Stimulated activated CD8-positive, alpha-beta memory T cell treated with anti-CD3 and anti-CD28 coated beads, Interleukin-12 subunit alpha, Interleukin-12 subunit beta, amount 100 ng/mL, for 24 hours (primary cell): Measurements from ENCODE around the gene NDFIP1.
"Not testable (repeated sequence)": the region's sequence is repeated elsewhere in the genome, so short reads cannot be mapped to it uniquely, and the experiment has no call there.

ENCODE experiments used
- DNase-seq: peaks from one replicate; pipeline ENCODE4 v3.0.0-alpha.2; 2020; ENCODE audit errors: extremely low read depth

The NDFIP1 gene

GRCh38 chr5:142154449-142154841 is 45.9 kb downstream of the NDFIP1 start:
- not testable (repeated sequence) for DNase-seq

DNA sequence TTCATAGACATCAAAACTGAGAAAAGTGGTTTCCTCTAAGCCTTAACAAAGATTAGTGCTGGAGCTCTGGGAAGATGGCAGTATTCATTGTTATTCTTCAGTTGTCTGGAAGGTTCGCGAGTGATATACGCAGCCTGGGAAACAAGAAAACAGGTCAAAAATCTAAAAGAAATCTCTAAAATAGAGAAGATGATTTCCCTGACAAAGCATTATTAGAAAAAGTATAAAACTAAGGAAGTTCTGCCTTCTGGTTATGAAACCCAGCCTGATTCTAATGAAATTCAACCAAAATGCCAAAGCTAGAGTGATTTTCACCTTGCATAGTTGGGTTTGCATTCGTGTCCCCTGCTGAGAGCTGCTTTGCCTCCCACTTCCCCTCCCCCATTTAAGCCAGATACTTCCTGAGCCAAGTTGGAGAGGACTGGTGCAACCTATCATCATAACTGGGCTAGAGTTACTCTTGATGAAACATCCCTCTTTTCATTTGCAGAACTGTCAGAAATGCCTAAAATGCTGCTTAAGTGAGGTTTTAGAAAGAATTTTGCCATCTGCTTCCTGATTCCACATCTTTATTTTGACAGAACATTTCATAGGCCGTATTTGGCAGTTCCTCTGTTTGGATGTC is 48.4 kb downstream of the NDFIP1 start:
- DNase-seq = no peak

DNA sequence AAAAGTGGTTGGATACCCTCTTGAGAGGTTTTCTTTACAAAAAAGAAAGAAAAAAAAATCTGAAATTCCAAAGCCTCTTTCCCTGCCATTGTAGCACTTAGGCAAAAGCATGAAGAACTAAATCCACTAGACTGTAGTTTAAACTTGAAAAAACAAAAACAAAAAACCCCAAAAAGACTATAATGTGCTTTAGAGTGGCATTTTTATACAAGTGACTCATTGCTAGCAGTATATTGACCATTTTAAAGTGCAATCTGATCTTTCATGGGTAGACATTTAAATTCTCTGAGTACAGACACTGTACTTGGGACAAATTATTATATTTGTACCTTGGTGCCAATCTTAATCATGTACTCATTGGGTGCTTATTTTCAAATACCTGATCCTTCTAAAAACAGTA is 50.8 kb downstream of the NDFIP1 start:
- no peak for DNase-seq

GRCh38 chr5:142164315-142164714 is 55.7 kb downstream of the NDFIP1 start:
- DNase-seq = no peak

DNA sequence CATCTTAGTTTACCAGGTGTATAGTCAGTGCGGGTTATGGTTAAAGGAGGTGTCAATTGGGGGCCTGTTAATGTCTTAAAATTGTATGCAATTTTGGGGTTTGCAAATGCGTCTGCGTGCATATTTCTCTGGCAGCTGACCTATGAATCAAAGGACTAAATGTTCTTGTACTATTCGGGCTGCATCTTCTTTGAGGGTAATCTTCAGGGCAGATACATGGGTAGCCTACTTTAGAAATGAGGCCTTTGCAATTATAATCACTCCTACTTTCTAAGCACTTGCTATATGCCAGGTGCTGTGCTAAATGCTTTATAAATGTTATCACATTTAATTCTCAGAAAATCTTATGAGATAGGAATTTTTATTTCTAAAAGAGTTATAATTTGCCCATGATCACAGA is 58.2 kb downstream of the NDFIP1 start:
- DNase-seq = no peak

- no peak for DNase-seq
Observed at GRCh38 chr5:142167458-142167857, 58.9 kb downstream of the NDFIP1 start.

DNA sequence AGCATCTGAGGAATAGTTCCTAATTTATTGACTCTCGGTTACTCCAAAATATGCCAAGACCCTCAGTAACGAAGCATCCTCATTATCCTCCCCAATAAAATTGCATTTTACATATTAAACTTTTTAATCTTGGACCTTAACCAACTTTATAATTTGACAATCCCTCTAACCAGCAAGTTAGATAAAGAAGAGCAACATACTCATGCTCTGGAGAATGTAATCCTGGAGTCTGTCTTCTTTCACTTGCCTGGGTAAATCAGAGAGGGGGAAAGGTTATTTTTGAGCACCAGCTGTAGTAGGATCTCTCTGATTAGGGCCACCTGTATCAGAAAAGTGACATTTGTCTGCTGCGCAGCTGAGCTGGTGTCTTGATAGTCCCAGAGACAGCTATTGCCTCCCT is 59.8 kb downstream of the NDFIP1 start:
- DNase-seq = no peak

DNA sequence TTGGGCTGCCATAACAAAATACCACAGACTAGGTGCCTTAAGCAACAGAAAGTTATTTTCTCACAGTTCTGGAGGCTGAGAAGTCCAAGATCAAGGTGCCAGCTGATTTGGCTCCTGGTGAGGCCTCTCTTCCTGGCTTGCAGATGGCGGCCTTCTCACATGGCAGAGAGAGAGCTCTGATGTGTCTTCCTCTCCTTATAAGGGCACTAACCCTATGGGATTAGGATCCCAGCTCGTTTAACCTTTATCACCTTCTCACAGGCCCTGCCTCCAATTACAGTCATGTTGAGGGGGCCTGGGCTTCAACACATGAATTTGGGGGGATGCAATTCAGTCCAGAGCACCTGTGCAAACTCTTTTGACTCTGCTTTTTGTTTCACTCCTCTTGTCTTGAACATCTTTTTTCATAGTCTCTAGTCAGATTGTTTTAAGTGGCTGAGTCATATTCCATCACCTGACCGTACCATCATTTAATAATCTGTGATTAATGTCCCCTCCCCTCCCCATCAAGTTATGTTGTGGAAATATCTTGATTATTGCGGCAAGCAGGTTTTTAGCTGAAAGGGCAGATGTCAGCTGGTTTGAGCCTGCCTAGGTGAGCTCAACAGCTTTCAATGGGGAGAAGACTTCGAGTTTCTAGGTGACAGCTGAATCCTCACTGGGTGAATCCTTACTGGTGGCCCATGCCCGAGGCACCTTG is 61.8 kb downstream of the NDFIP1 start:
- DNase-seq = no peak

- no peak for DNase-seq
Observed at GRCh38 chr5:142171270-142171669, 62.7 kb downstream of the NDFIP1 start.

GRCh38 chr5:142175039-142175438 is 66.5 kb downstream of the NDFIP1 start:
- DNase-seq = no peak

- no peak for DNase-seq
Observed at GRCh38 chr5:142175461-142176142, 67.0 kb downstream of the NDFIP1 start.

GRCh38 chr5:142176255-142176654 is 67.7 kb downstream of the NDFIP1 start:
- no peak for DNase-seq

DNA sequence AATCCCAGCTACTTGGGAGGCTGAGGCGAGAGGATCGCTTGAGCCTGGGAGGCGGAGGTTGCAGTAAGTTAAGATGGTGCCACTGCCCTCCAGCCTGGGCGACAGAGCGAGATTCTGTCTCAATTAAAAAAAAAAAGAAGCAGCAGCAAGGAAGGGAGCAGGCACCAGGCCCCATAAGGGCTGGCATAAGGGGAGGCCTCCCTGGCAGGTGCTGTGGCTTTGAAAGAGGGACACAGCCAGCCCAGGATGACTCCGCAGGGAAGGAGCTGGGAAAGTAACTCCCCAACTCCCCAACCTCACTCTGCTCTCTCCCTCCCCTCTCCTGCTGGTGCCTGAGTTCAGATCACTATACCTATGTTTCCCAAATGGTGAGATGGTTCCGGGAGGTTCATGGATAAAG is 70.1 kb downstream of the NDFIP1 start:
- no peak for DNase-seq

GRCh38 chr5:142179776-142180387 is 71.3 kb downstream of the NDFIP1 start:
- DNase-seq = no peak

GRCh38 chr5:142181096-142181495 is 72.5 kb downstream of the NDFIP1 start:
- DNase-seq = no peak

DNA sequence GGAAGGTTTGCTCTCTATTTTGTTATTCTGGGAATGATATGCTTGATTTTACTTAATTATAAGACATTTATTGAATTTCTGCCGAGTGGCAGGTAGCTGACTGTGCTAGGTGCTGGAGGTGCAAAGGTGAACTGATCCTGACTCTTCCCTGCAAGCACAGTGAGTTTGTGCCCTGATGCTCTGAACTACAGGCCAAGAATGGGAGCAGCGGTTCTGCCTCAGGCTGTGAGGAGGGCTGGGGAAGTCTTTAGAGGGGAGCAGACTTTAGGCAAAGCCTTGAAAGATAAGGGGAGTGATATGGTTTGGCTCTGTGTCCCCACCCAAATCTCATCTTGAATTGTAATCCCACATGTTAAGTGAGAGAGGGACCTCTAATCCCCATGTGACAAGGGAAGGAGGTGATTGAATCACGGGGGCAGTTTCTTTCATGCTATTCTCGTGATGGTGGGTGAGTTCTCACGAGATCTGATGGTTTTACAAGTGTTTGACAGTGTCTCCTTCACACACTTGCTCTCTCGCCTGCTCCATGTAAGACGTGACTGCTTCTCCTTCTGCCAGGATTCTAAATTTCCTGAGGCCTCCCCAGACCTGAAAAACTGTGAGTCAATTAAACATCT is 73.1 kb downstream of the NDFIP1 start:
- DNase-seq = no peak

DNA sequence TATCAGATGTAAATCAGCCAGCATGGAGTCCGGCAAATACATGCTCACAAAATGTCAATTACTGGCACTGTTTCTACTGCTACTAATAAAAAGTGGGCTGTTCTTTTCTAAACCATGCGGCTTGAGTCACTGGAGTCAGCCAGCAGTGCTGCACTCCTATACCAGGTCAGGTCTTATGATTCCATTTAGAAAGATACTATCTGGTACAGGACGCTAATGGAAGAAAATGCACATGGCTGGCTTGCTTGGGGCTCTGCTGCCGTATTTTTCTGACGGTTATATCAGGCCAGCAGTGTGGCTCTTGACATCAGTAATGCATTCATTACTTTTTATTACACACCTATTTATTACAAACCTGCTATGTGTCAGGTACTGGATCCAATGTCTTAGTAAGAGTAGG is 74.3 kb downstream of the NDFIP1 start:
- DNase-seq = no peak

DNA sequence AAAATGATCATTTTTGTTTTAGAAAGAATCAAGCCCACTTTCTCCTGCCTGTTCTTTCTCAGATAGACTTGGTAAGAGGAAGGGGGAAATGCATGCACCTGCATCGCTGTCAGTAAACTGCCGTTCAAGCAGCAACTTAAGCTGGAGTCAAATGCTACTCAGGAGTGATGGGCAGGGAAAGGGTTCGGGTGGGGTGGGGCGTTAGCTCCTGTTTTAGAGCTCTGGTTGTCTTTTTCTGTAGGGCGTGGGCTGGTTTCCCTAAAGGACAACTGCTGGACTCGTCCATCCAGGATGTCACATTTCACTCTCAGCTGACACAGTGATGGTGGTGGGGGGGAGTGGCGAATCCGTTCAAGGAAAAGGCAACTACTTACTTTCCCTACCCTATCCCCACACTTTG is 75.0 kb downstream of the NDFIP1 start:
- DNase-seq = no peak

GRCh38 chr5:142184988-142185387 is 76.4 kb downstream of the NDFIP1 start:
- DNase-seq = no peak

DNA sequence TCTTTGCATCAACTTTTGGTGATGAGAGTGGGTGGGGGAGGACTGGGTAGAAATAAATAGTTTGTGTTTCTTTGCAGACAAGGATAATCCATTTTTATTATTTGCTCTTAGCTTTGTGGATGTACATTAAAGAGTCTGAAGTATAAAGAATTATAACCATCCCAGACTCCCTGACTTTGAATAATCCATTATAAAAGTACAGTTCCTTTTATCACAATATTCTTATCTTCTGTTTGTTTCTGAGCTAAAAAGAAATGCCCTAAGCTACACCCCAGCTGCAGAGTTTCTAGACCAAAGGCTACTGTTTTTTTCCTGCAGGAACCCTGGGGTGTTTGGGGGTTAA is 77.9 kb downstream of the NDFIP1 start:
- no peak for DNase-seq

GRCh38 chr5:142186857-142187594 is 78.4 kb downstream of the NDFIP1 start:
- DNase-seq = no peak

DNA sequence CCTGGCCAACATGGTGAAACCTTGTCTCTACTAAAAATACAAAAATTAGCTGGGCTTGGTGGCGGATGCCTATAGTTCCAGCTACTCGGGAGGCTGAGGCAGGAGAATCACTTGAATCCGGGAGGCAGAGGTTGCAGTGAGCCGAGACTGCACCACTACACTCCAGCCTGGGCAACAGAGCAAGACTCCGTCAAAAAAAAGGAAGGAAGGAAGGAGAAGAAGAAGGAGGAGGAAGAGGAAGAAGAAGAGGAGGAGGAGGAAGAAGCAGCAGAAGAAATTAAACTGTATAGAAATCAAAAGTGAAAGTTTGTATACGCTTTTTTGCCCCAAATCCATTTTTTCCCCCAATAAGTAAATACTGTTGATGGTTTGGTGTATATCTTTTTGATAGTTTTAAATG is 80.1 kb downstream of the NDFIP1 start:
- not testable (repeated sequence) for DNase-seq
